ENCODE results near the gene AP1AR. TPM values are rescaled to one million over a fixed set of nuclear protein-coding genes. Genes with fewer than 3 reads are reported as not detected.

Gene AP1AR
- total and polyA plus RNA-seq, 2 of the 4 experiments (the other 2 are of a cell fraction), result 4.0 to 4.7 TPM

GRCh38 chr4:112316360-112316759 is 84.8 kb downstream of the AP1AR start:
- POLR2A ChIA-PET (ENCODE audit: unreplicated experiment), result no interaction called here
- no peaks in the 10 kb centered on the region for H3K9me3 ChIP-seq (ENCODE audit: control insufficient read depth, insufficient read depth, low read length)
- H2AFZ ChIP-seq (replicated peaks; ENCODE audit: low read length, poor library complexity), result no peak overlapping the region
- in situ Hi-C loops (cut with MboI; ENCODE audit: low sequenced_read_pairs), result no loop called here
- no peak overlapping the region for H3K4me3 ChIP-seq (ENCODE audit: insufficient read depth, low read depth, low read length)
- WGBS, 2 experiments (ENCODE audit: extremely low coverage in 2 of 2, insufficient read length in 1 of 2), result no CpG with 5 or more reads among the region's 2 CpGs
- no peak for TF ChIP-seq SMC3 (IDR thresholded peaks at IDR 0.05; ENCODE audit: low read depth, low read length)
- TF ChIP-seq, protein P1, sequence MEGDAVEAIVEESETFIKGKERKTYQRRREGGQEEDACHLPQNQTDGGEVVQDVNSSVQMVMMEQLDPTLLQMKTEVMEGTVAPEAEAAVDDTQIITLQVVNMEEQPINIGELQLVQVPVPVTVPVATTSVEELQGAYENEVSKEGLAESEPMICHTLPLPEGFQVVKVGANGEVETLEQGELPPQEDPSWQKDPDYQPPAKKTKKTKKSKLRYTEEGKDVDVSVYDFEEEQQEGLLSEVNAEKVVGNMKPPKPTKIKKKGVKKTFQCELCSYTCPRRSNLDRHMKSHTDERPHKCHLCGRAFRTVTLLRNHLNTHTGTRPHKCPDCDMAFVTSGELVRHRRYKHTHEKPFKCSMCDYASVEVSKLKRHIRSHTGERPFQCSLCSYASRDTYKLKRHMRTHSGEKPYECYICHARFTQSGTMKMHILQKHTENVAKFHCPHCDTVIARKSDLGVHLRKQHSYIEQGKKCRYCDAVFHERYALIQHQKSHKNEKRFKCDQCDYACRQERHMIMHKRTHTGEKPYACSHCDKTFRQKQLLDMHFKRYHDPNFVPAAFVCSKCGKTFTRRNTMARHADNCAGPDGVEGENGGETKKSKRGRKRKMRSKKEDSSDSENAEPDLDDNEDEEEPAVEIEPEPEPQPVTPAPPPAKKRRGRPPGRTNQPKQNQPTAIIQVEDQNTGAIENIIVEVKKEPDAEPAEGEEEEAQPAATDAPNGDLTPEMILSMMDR (conservative IDR thresholded peaks at IDR 0.05; ENCODE audit: low read depth, low read length), result no peak
- TF ChIP-seq POLR2A (IDR thresholded peaks at IDR 0.05; ENCODE audit: low read depth, low read length), result no peak
- no peak for TF ChIP-seq MAFK (IDR thresholded peaks at IDR 0.05; ENCODE audit: low read depth, low read length)
- no peak for TF ChIP-seq MAZ (IDR thresholded peaks at IDR 0.05; ENCODE audit: borderline replicate concordance, low read depth, low read length)
- TF ChIP-seq RCOR1 (IDR thresholded peaks at IDR 0.05; ENCODE audit: insufficient replicate concordance, low read length), result no peak
- TF ChIP-seq USF2 (IDR thresholded peaks at IDR 0.05; ENCODE audit: low read depth, low read length), result no peak
- no peak for TF ChIP-seq MXI1 (IDR thresholded peaks at IDR 0.05; ENCODE audit: borderline replicate concordance, low read depth, low read length)
- no peak for TF ChIP-seq CEBPB (IDR thresholded peaks at IDR 0.05; ENCODE audit: low read depth, low read length)
- TF ChIP-seq RAD21 (IDR thresholded peaks at IDR 0.05; ENCODE audit: low read length), result no peak
- no peak for TF ChIP-seq NFE2L2 (IDR thresholded peaks at IDR 0.05; ENCODE audit: low read depth, low read length)
- no peak for TF ChIP-seq BHLHE40 (IDR thresholded peaks at IDR 0.05; ENCODE audit: low read depth, low read length)
- no peak for TF ChIP-seq CHD1 (IDR thresholded peaks at IDR 0.05; ENCODE audit: low read depth, low read length)
- TF ChIP-seq RFX5 (IDR thresholded peaks at IDR 0.05; ENCODE audit: low read depth, low read length), result no peak
- TF ChIP-seq ELK1 (IDR thresholded peaks at IDR 0.05; ENCODE audit: borderline replicate concordance, low read depth, low read length), result no peak
- no peak for TF ChIP-seq FOS (IDR thresholded peaks at IDR 0.05; ENCODE audit: low read depth, low read length)
- no peak overlapping the region for H3K14ac ChIP-seq (replicated peaks; ENCODE audit: low read depth, low read length)
- H2BK5ac ChIP-seq (ENCODE audit: low read depth, low read length, poor library complexity, severe bottlenecking), result no peak overlapping the region
- no peak overlapping the region for H2AK5ac ChIP-seq (ENCODE audit: low read depth, low read length)
- ATAC-seq (ENCODE audit: low read depth), result no peak
- H2AK9ac ChIP-seq (replicated peaks; ENCODE audit: low read depth, low read length, poor library complexity), result no peak overlapping the region
- peaks cover 0 to 2% of the 10 kb centered on the region in 2 experiments; a peak in 1 of 4 replicates for H3K79me1 ChIP-seq (ENCODE audit: low read depth in 1 of 2, low read length in 2 of 2)
- H4K91ac ChIP-seq (ENCODE audit: insufficient read depth, low read depth, low read length), result no peak overlapping the region
- no peak overlapping the region for H4K8ac ChIP-seq (ENCODE audit: low read depth in 2 of 2, low read length in 2 of 2)
- H3K4me2 ChIP-seq (ENCODE audit: low read depth, low read length), result no peak overlapping the region
- CTCF ChIA-PET, result no interaction called here
- H3K23ac ChIP-seq (ENCODE audit: low read depth, low read length), result no peak overlapping the region
- intact Hi-C loops (cut with micrococcal nuclease), result no loop called here
- no peak overlapping the region for H4K5ac ChIP-seq (ENCODE audit: low read depth, low read length)
- no peak overlapping the region for H3K9ac ChIP-seq (ENCODE audit: low read depth, low read length)
- peaks cover 2% of the 10 kb centered on the region; the same call in 1 of the 2 replicates for H3K36me3 ChIP-seq (ENCODE audit: control insufficient read depth, insufficient read depth, low read length)
- H3K9me1 ChIP-seq (ENCODE audit: insufficient read depth, low read length), result 0 out of 2 replicates have a peak, but pooled peaks cover 5% of the 10 kb centered on the region
- no peak overlapping the region for H3K18ac ChIP-seq (ENCODE audit: low read depth, low read length)
- no peak for DNase-seq
- no peak overlapping the region for H2BK20ac ChIP-seq (ENCODE audit: low read depth, low read length)
- no peak overlapping the region for H3K27ac ChIP-seq (ENCODE audit: insufficient read depth, low read length)
- no peaks in the 10 kb centered on the region for H3K4me1 ChIP-seq (ENCODE audit: control insufficient read depth, insufficient read depth, low read length)
- no peak overlapping the region for H2BK15ac ChIP-seq (ENCODE audit: low read depth, low read length)
- H2BK120ac ChIP-seq (ENCODE audit: low read depth, low read length), result no peak overlapping the region
- BruUV-seq (replicated peaks), result no TSS peak
- H3K4ac ChIP-seq (ENCODE audit: low read depth, low read length), result no peak overlapping the region
- H3K27me3 ChIP-seq (ENCODE audit: control insufficient read depth, insufficient read depth, low read length), result no peaks in the 10 kb centered on the region
- dilution Hi-C loops (cut with HindIII; ENCODE audit: low sequenced_read_pairs, unreplicated experiment), result no loop called here
- H3K56ac ChIP-seq (ENCODE audit: extremely low read depth, insufficient read depth, low read length), result no peak overlapping the region
- no peaks in the 10 kb centered on the region for H4K20me1 ChIP-seq (ENCODE audit: insufficient read depth, low read length)

Data from IMR-90 (cell line).